IMR-90 (cell line): ENCODE results near the gene AGAP1. TPM values are rescaled to one million over a fixed set of nuclear protein-coding genes. Genes with fewer than 3 reads are reported as not detected.

Source experiments
- ATAC-seq: fragments of 200-7000 bp; cut with Tn5 transposase; 2 replicates; pipeline ENCODE4 v1.9.1; 2020; ENCODE audit warnings: low read depth, mild to moderate bottlenecking, moderate library complexity
- BruUV-seq: library from RNA; stranded (reverse); fragments of 400-500 nt; replicated peaks from 2 replicates; lab custom pipeline; 2021; lab: Mats Ljungman, UMichigan
- CTCF ChIA-PET: fragments of 300-600 bp; formaldehyde crosslinking; extraction: SDS; loops from one replicate; lab custom pipeline; 2021; ENCODE audit warnings: antibody characterized with exemption; lab: Yijun Ruan, JAX
- POLR2A ChIA-PET: fragments of 300-600 bp; sonication (Branson Sonifier 250); formaldehyde crosslinking; loops from one replicate; lab custom pipeline; 2022; ENCODE audit warnings: antibody characterized with exemption; ENCODE audit not compliant: unreplicated experiment; lab: Charles Lee
- DNase-seq: peaks from one replicate; pipeline ENCODE4 v3.0.0; 2013
- H2AFZ ChIP-seq: replicated peaks from 2 replicates; pipeline ENCODE3; 2013; ENCODE audit warnings: low read length, mild to moderate bottlenecking; ENCODE audit not compliant: poor library complexity
- H2AK5ac ChIP-seq: 2 replicates; pipeline ENCODE4 v1.6.1; 2013; ENCODE audit warnings: low read depth, low read length, inconsistent platforms
- H2AK9ac ChIP-seq: replicated peaks from 2 replicates; pipeline ENCODE3; 2013; ENCODE audit warnings: mild to moderate bottlenecking, low read depth, low read length, moderate library complexity; ENCODE audit not compliant: poor library complexity
- H2BK120ac ChIP-seq: 2 replicates; pipeline ENCODE4 v1.6.1; 2013; ENCODE audit warnings: low read depth, low read length, inconsistent platforms
- H2BK15ac ChIP-seq: 3 replicates; pipeline ENCODE4 v1.6.1; 2013; ENCODE audit warnings: low read depth, low read length, inconsistent platforms
- H2BK20ac ChIP-seq: 2 replicates; pipeline ENCODE4 v1.6.1; 2013; ENCODE audit warnings: low read depth, mild to moderate bottlenecking, inconsistent platforms, low read length, moderate library complexity
- H2BK5ac ChIP-seq: 2 replicates; pipeline ENCODE4 v1.6.1; 2013; ENCODE audit warnings: mild to moderate bottlenecking, low read depth, low read length, inconsistent platforms; ENCODE audit not compliant: poor library complexity, severe bottlenecking
- H3K14ac ChIP-seq: replicated peaks from 2 replicates; pipeline ENCODE4 v1.6.1; 2013; ENCODE audit warnings: low read depth, low read length, inconsistent platforms
- H3K18ac ChIP-seq: 2 replicates; pipeline ENCODE4 v1.6.1; 2013; ENCODE audit warnings: low read depth, low read length, control low read depth
- H3K23ac ChIP-seq: 2 replicates; pipeline ENCODE4 v1.6.1; 2013; ENCODE audit warnings: low read depth, low read length, inconsistent platforms
- H3K27ac ChIP-seq: 2 replicates; pipeline ENCODE4 v1.5.1; 2013; ENCODE audit warnings: mild to moderate bottlenecking, control low read depth, low read length; ENCODE audit not compliant: insufficient read depth
- H3K27me3 ChIP-seq: 2 replicates; pipeline ENCODE4 v1.6.1; 2013; ENCODE audit warnings: low read length; ENCODE audit not compliant: control insufficient read depth, insufficient read depth
- H3K36me3 ChIP-seq: 2 replicates; pipeline ENCODE4 v1.6.1; 2013; ENCODE audit warnings: low read length, mixed read lengths; ENCODE audit not compliant: control insufficient read depth, insufficient read depth
- H3K4ac ChIP-seq: 2 replicates; pipeline ENCODE4 v1.6.1; 2013; ENCODE audit warnings: low read depth, low read length, inconsistent platforms
- H3K4me1 ChIP-seq: 2 replicates; pipeline ENCODE4 v1.6.1; 2013; ENCODE audit warnings: low read length, mixed read lengths; ENCODE audit not compliant: control insufficient read depth, insufficient read depth
- H3K4me2 ChIP-seq: 2 replicates; pipeline ENCODE4 v1.6.1; 2013; ENCODE audit warnings: low read depth, mild to moderate bottlenecking, control low read depth, low read length, moderate library complexity
- H3K4me3 ChIP-seq: 2 replicates; pipeline ENCODE4 v1.5.1; 2013; ENCODE audit warnings: low read depth, mild to moderate bottlenecking, control low read depth, low read length, moderate library complexity; ENCODE audit not compliant: insufficient read depth
- H3K56ac ChIP-seq: 2 replicates; pipeline ENCODE4 v1.6.1; 2013; ENCODE audit warnings: low read length, inconsistent platforms; ENCODE audit not compliant: insufficient read depth; ENCODE audit errors: extremely low read depth
- H3K79me1 ChIP-seq, 2 experiments: 2 replicates each; pipeline ENCODE4 v1.6.1; 2013; ENCODE audit warnings: low read length in 2 of 2, inconsistent platforms in 1 of 2, low read depth in 1 of 2
- H3K9ac ChIP-seq: 2 replicates; pipeline ENCODE4 v1.6.1; 2013; ENCODE audit warnings: low read depth, low read length, control low read depth
- H3K9me1 ChIP-seq: 2 replicates; pipeline ENCODE4 v1.6.1; 2013; ENCODE audit warnings: low read length, inconsistent platforms; ENCODE audit not compliant: insufficient read depth
- H3K9me3 ChIP-seq: 2 replicates; pipeline ENCODE4 v1.6.1; 2013; ENCODE audit warnings: low read length; ENCODE audit not compliant: control insufficient read depth, insufficient read depth
- H4K20me1 ChIP-seq: 2 replicates; pipeline ENCODE4 v1.6.1; 2013; ENCODE audit warnings: low read length, inconsistent platforms; ENCODE audit not compliant: insufficient read depth
- H4K5ac ChIP-seq: 2 replicates; pipeline ENCODE4 v1.6.1; 2013; ENCODE audit warnings: mild to moderate bottlenecking, low read depth, low read length, control low read depth
- H4K8ac ChIP-seq, 2 experiments: 2 replicates each; pipeline ENCODE4 v1.6.1; 2013; ENCODE audit warnings: low read depth in 2 of 2, low read length in 2 of 2, control low read depth in 1 of 2, inconsistent platforms in 1 of 2
- H4K91ac ChIP-seq: 2 replicates; pipeline ENCODE4 v1.6.1; 2013; ENCODE audit warnings: low read depth, low read length, inconsistent platforms; ENCODE audit not compliant: insufficient read depth
- MAFK ChIP-seq: IDR thresholded peaks from 2 replicates; pipeline ENCODE4 v1.6.1; 2012; ENCODE audit warnings: low read depth, low read length, improper control_type of control experiment
- MAZ ChIP-seq: IDR thresholded peaks from 2 replicates; pipeline ENCODE4 v1.6.1; 2012; ENCODE audit warnings: low read depth, mild to moderate bottlenecking, low read length, improper control_type of control experiment, moderate library complexity, borderline replicate concordance
- MXI1 ChIP-seq: IDR thresholded peaks from 2 replicates; pipeline ENCODE4 v1.6.1; 2012; ENCODE audit warnings: low read depth, mild to moderate bottlenecking, low read length, moderate library complexity, borderline replicate concordance
- NFE2L2 ChIP-seq: fragments of 150-350 bp; IDR thresholded peaks from 2 replicates; pipeline ENCODE4 v1.6.1; 2016; ENCODE audit warnings: low read depth, mild to moderate bottlenecking, low read length
- POLR2A ChIP-seq: IDR thresholded peaks from 2 replicates; pipeline ENCODE4 v1.6.1; 2012; ENCODE audit warnings: mild to moderate bottlenecking, low read depth, low read length
- RAD21 ChIP-seq: IDR thresholded peaks from 2 replicates; pipeline ENCODE4 v1.6.1; 2012; ENCODE audit warnings: low read length, improper control_type of control experiment
- RCOR1 ChIP-seq: IDR thresholded peaks from 2 replicates; pipeline ENCODE4 v1.6.1; 2012; ENCODE audit warnings: mild to moderate bottlenecking, low read length, improper control_type of control experiment; ENCODE audit not compliant: insufficient replicate concordance
- RFX5 ChIP-seq: IDR thresholded peaks from 2 replicates; pipeline ENCODE4 v1.8.0; 2012; ENCODE audit warnings: low read depth, mild to moderate bottlenecking, low read length, moderate library complexity
- SMC3 ChIP-seq: fragments of 150-350 bp; IDR thresholded peaks from 2 replicates; pipeline ENCODE4 v1.6.1; 2016; ENCODE audit warnings: low read depth, mild to moderate bottlenecking, antibody characterized with exemption, low read length, moderate library complexity
- WGBS, 2 experiments: methylation state at CpG; one replicate each; pipeline versions ENCODE4 v1.1.5 to v1.1.7; 2013; ENCODE audit warnings: missing lambda C conversion rate in 2 of 2; ENCODE audit not compliant: insufficient read length in 1 of 2; ENCODE audit errors: extremely low coverage in 2 of 2; 5-methylcytosine and 5-hydroxymethylcytosine counted together
- dilution Hi-C: fragments of 300-500 bp; cut with HindIII; formaldehyde crosslinking; loops from one replicate; pipeline ENCODE4 v1.14.3; 2018; ENCODE audit warnings: low sequenced_read_pairs; ENCODE audit not compliant: unreplicated experiment
- in situ Hi-C: fragments of 300-500 bp; cut with MboI; formaldehyde crosslinking; loops from 3 replicates; pipeline ENCODE4 v1.14.3; 2019; ENCODE audit warnings: low sequenced_read_pairs, inconsistent platforms, mixed read lengths
- intact Hi-C: fragments of 100-400 bp; cut with micrococcal nuclease; formaldehyde crosslinking; loops from 2 replicates; pipeline ENCODE4 v1.10.0; 2022
- polyA plus RNA-seq, 3 experiments: library from polyadenylated mRNA; depleted of rRNA; stranded (reverse); fragments of >200 nt; gene quantifications; 2 replicates each; pipeline ENCODE4 v1.2.3, GENCODE V29; 2012; ENCODE audit warnings: low replicate concordance in 1 of 3
- total RNA-seq: library from RNA; depleted of rRNA; stranded (reverse); fragments of >200 nt; gene quantifications from 2 replicates; pipeline ENCODE4 v1.2.3, GENCODE V29; 2012

AGAP1 gene
- total and polyA plus RNA-seq, 2 of the 4 experiments (the other 2 are of a cell fraction): 15.1 to 16.4 TPM

DNA sequence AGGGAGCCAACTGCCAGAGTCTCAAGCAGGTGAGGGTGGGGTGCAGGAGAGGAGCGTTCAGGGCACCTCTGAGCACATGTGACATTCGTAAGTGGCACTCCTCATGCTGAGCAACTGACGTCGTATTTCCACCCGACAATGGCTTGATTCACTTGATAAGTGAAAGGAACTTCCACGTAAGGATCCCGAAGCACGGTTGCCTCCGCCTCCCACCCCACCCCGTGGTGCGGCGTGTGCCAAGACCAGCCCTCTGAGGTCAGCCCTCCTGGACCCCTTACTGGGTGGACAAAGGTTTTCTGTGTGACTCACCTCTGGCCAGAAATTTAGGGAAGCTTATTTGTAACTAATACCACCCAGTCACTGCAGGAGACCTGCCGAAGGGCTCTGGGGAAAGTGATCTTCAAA is 59.9 kb downstream of the AGAP1 start:
- Histone ChIP-seq H2AK5ac (no peak overlapping the region), H3K9me1 (peaks cover 18% of the 10 kb centered on the region), H2BK20ac (no peak overlapping the region), H3K4me2 (no peak overlapping the region), H2AFZ (no peak overlapping the region), H4K8ac (no peak overlapping the region), H3K36me3 (no peaks in the 10 kb centered on the region), H3K79me1 (peaks cover 22 to 73% of the 10 kb centered on the region in 2 experiments), H2BK5ac (no peak overlapping the region), H3K14ac (no peak overlapping the region), H3K4me3 (no peak overlapping the region), H3K27me3 (no peaks in the 10 kb centered on the region), H3K27ac (no peak overlapping the region), H3K4me1 (peaks cover 6% of the 10 kb centered on the region; the same call in 1 of the 2 replicates), H2AK9ac (no peak overlapping the region), H3K9me3 (no peaks in the 10 kb centered on the region), H3K4ac (no peak overlapping the region), H3K9ac (no peak overlapping the region), H3K23ac (no peak overlapping the region), H4K91ac (no peak overlapping the region), H2BK15ac (no peak overlapping the region), H3K18ac (no peak overlapping the region), H2BK120ac (no peak overlapping the region), H4K20me1 (peaks cover 87% of the 10 kb centered on the region), H3K56ac (no peak overlapping the region), H4K5ac (no peak overlapping the region)
- no CpG with 5 or more reads among the region's 13 CpGs for WGBS, 2 experiments
- no TSS peak for BruUV-seq
- in situ Hi-C loops: no loop called here
- TF ChIP-seq MAZ (no peak), RFX5 (no peak), MAFK (no peak), RAD21 (no peak), NFE2L2 (no peak), SMC3 (no peak), MXI1 (no peak), RCOR1 (no peak), POLR2A (no peak)
- DNase-seq (no peak), ATAC-seq (no peak)
- dilution Hi-C loops: no loop called here
- CTCF ChIA-PET: no interaction called here
- intact Hi-C loops: no loop called here
- POLR2A ChIA-PET: no interaction called here
